HG03342 (cell line): ENCODE data around the gene SPSB3.
A peak's percentile ranks its signal among the peaks of the same experiment; 100 is the strongest.

Source experiments
- ATAC-seq: cut with Tn5 transposase; IDR thresholded peaks from one replicate; pipeline ENCODE4 v1.9.1; 2021; ENCODE audit warnings: mild to moderate bottlenecking, moderate library complexity; ENCODE audit not compliant: unreplicated experiment

SPSB3 gene

GRCh38 chr16:1775846-1776671 lies 6.3 kb downstream of the SPSB3 start:
- ATAC-seq, result no peak

GRCh38 chr16:1775006-1775845 lies 7.1 kb downstream of the SPSB3 start:
- no peak for ATAC-seq

GRCh38 chr16:1774448-1774780 lies 8.0 kb downstream of the SPSB3 start:
- no peak for ATAC-seq

DNA sequence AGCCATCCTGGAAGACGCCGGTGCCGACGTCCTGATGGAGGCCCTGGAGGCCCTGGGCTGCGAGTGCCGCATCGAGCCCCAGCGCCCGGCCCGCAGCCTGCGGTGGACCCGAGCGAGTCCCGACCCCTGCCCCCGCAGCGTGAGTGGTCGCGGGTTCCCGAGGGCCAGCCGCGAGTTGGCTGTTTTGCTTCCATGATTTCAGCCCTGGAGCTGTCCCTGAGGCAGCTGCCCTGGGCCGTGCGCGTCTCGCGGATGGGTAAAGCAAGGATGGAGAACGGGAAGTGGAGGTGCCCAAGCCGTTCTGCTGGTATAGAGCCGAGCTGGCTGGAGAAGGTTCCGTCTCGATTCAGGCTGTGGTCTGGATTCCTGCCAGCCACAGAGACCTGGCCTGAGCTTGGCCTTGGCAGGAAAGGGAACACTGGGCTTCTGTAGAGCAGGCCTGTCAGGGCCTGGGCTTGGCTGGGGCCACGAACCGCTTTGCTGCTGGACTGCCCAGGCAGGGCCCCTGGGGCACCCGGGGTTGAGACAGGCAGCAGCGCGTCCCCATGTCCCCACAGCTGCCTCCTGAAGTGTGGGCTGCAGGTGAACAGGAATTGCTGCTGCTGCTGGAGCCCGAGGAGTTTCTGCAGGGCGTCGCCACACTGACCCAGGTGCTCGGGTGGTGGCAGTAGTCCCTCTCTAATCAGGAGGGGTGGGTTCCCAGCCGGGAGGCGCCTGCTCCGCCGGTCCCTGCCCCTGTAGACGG lies 8.5 kb downstream of the SPSB3 start:
- ATAC-seq, result no peak

DNA sequence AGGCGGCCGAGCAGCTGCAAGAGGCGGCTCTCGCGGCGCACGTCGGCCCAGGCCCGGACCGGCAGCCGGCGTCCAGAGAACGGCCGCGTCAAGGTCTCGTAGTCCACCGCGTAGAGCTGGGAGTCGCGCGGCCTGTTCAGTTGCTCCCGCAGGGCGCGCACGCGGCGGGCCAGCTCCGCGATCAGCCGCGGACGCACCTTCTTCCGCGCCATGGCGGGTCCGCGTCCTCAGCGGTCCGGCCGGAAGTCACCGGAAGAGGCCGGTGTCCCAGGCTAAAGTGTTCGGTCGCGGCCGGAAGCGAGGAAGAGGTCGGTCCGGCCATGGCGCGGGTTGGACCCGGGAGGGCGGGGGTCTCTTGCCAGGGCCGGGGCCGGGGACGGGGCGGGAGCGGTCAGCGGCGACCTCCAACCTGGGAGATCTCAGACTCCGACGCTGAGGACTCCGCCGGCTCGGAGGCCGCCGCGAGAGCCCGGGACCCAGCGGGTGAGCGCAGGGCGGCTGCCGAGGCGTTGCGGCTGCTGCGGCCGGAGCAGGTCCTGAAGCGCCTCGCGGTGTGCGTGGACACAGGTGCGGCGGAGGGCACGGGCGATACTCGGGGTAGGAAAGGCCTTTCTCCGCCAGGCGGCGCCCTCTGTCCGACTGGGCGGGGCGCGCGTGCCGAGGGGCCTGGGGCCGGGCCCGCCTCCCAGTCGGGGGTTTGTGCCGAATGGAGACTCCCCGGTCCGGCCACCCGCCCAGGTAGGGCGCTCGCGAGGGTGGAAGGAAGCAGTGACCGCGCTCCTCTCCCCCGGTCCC lies 9.3 kb downstream of the SPSB3 start, which contains the start of gene MRPS34:
Gene MRPS34 (minus strand): TSS at position 227 of the 795 bp plus-strand sequence. CDS start 15 bp downstream, at position 212.
- peak; percentile 51 for ATAC-seq

- ATAC-seq, result no peak
Measured at GRCh38 chr16:1772362-1772907, 9.9 kb downstream of the SPSB3 start, which contains the start of gene EME2. EME2 (plus strand) TSS chr16:1772810; CDS start chr16:1773228, 418 bp downstream.

DNA sequence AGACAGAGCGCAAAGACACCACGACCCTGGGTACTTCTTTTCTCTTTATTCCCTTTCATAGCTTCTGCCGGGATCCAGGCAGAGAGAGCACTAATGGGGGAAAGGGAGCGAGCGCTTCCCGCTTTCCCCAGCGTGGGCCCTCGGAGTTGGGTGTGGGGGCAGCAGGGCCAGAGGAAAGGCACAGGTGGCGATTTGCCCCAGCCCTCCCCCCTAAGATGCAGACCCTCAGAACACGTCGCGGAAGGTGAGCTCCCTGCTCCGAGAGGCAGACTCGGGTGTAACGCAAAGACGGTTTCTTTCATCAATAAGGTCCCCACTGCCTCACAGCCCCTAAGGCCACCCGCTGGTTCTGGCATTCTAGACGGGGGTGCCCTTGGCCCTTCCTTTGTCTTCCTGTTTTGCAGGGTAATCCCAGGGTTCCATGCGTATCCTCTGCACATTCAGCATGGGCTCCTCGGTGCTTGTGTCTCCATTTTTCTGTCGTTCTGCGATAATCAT lies 10.5 kb downstream of the SPSB3 start:
- ATAC-seq, result no peak

DNA sequence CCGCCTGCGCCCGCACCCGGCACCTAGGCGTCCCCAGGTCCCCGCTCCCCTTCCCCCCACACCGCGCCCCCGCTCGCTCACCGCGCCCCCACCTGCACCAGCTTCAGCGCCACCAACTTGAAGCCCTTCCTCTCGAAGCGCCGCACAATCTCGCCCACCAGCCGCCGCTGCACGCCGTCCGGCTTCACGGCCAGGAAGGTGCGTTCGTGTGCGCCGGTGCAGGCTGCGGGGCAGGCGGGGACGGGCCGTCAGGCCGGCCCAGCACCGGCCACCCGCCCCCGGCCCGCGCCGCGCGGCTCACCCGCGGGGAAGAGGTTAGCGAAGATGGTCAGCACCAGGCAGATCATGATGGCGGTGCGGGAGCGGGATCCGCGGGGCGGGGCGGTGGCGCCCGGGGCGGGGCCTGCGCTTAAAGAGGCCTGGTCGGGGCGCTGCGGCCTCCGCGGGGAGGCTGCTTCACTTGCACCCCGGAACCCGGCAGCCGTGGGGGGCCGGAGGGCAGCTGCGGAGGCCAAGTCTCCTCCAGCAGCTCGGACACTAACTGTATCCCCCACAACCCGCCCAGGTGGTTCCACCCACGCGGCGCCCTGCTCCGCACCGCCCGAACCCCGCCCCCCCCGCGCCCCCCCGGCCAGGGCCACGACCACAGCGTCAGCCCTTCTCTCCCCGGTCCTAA lies 11.0 kb downstream of the SPSB3 start, which contains the start of gene NME3:
Gene NME3 (minus strand): TSS at position 356 of the 676 bp plus-strand sequence. CDS start 9 bp downstream, at position 347.
- peak; percentile 24 for ATAC-seq

GRCh38 chr16:1770328-1771187 lies 11.8 kb downstream of the SPSB3 start:
- no peak for ATAC-seq

DNA sequence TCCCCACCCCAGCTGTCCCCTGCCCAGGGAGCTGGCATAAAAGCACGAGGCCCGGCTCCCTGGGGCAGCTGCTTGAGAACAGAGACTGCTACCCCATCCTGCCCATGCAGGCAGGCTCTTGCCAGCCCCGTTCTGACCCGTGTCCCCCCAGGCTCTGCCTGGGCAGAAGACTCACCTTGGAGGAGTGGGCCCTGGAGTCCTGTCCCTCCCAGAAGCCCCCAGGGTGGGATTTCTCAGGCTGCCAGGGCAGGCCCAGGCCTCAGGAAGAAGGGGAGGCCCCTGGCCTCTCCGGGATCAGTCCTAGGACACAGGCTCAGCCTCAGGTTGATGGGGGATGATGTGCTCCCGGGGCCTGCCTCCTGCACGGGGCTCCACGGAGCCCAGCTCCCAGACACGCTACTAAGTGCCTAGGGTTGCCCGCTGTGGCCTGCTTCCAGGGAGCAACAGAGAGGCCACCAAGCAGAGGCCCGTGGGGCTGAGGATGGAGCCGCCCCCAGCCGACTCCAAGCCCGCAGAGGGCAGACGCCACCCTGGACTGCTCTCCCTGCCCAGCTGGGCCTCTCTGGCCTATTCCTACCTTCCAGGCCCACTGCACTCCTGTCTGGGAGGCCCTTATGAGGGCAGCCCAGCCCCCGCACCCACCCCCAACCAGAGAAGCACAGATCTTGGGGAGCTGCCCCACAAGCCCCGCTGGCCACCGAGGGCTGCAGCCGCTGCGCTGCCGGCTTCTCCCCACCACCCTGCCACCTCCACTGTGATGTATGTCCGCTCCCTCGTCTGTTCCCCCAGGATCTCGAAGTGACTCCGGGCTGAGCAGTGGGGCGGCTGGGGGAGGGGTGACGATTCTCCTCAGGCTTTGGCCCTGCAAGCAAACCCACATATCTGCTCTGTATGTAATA lies 12.7 kb downstream of the SPSB3 start:
- ATAC-seq, result no peak

GRCh38 chr16:1768767-1769401 lies 13.5 kb downstream of the SPSB3 start:
- ATAC-seq, result no peak

DNA sequence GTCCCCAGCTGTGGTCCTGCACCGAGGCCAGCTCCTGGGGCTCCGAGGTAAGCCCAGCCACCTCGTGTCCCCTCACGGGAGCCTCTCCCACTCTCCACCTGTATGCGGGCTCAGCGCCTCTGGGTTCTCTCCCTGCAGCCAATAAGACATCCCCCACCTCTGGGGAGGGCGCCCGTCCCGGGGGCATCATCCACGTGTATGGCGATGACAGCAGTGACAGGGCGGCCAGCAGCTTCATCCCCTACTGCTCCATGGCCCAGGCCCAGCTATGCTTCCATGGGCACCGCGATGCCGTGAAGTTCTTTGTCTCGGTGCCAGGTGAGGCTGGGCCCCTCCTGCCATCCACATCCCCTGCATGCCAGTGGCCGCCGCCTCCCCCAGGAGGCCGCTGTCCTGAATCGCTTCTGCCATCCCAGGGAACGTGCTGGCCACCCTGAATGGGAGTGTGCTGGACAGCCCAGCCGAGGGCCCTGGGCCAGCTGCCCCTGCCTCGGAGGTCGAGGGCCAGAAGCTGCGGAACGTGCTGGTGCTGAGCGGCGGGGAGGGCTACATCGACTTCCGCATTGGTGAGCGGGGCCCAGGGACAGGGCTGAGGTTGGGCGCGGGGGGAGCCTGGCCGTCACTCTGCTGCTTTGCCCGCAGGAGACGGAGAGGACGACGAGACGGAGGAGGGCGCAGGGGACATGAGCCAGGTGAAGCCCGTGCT lies 14.2 kb downstream of the SPSB3 start:
- ATAC-seq, result no peak

- ATAC-seq, result no peak
Measured at GRCh38 chr16:1767116-1767994, 15.0 kb downstream of the SPSB3 start.

- ATAC-seq, result no peak
Measured at GRCh38 chr16:1766701-1767100, 15.7 kb downstream of the SPSB3 start.

DNA sequence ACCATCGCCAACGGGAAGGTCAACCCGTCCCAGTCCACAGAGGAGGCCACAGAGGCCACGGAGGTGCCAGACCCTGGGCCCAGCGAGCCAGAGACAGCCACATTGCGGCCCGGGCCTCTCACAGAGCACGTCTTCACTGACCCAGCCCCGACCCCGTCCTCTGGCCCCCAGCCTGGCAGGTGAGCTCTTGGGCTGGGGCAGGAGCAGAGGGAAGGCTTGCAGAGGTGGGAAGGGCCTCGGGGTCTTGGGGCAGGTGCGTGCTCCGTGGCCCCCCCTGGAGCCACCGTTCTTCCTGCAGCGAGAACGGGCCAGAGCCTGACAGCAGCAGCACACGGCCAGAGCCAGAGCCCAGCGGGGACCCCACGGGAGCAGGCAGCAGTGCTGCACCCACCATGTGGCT lies 16.1 kb downstream of the SPSB3 start:
- no peak for ATAC-seq
